Upper lobe of left lung (tissue), 4 donors: ENCODE results near the gene TRO.

Experiments used
- EP300 ChIP-seq, 4 donors: sonication (generic); formaldehyde crosslinking; IDR thresholded peaks; one replicate each; pipeline ENCODE4 v1.5.1; 2017; ENCODE audit warnings: antibody characterized with exemption in 4 of 4, control low read depth in 2 of 4
- POLR2A ChIP-seq, 4 donors: fragments of 450-650 bp; IDR thresholded peaks; one replicate each; pipeline ENCODE4 v1.5.1; 2016 to 2017; ENCODE audit warnings: antibody characterized with exemption in 4 of 4, mild to moderate bottlenecking in 2 of 4
- TF ChIP-seq, protein P1 (sequence below), 6 experiments: fragments of 450-650 bp in 4 of 6; fragments of 200-600 bp in 2 of 6; sonication (generic) in 2 of 6; IDR thresholded peaks; one replicate each; pipeline ENCODE4 v1.5.1; 2016 to 2019; ENCODE audit warnings: antibody characterized with exemption in 6 of 6

DNA sequence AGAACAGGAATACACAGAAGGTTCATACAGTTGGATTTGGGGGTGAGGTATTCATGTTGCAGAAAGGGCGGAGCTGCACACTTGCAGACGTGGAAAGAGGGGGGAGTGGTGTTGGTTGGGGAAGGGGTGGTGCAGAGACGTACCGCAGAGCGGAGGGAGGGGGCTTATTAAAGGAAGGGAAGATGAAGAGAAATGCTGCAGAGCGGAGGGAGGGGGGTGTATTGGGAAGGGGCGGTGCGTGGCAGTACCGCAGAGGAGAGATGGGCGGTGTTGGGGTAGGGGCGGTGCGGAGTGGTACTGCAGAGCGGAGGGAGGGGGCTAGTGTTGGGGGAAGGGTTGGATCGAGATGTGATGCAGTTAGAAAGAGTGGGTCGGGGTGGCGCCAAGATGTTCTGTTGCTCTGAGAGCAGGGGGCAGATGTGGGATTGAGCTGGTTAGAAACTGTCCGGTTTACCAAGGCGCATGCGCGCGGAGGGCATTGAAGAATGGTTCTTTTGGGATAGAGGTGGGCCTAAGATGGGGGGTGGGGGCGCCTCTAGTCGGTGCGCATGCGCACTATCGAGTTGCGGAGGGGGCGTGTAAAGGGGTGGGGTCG is 900 bp downstream of the TRO start:
- TF ChIP-seq EP300 (IDR thresholded peaks at IDR 0.05): no peak
- TF ChIP-seq, protein P1, sequence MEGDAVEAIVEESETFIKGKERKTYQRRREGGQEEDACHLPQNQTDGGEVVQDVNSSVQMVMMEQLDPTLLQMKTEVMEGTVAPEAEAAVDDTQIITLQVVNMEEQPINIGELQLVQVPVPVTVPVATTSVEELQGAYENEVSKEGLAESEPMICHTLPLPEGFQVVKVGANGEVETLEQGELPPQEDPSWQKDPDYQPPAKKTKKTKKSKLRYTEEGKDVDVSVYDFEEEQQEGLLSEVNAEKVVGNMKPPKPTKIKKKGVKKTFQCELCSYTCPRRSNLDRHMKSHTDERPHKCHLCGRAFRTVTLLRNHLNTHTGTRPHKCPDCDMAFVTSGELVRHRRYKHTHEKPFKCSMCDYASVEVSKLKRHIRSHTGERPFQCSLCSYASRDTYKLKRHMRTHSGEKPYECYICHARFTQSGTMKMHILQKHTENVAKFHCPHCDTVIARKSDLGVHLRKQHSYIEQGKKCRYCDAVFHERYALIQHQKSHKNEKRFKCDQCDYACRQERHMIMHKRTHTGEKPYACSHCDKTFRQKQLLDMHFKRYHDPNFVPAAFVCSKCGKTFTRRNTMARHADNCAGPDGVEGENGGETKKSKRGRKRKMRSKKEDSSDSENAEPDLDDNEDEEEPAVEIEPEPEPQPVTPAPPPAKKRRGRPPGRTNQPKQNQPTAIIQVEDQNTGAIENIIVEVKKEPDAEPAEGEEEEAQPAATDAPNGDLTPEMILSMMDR (IDR thresholded peaks at IDR 0.05): peak in 1 of 6 experiments; percentile 7
- no peak for TF ChIP-seq POLR2A (IDR thresholded peaks at IDR 0.05)
